GM18519 (cell line): Measurements from ENCODE around the gene SKA1.
"Not testable (repeated sequence)": the region's sequence is repeated elsewhere in the genome, so short reads cannot be mapped to it uniquely, and the experiment has no call there.

Source experiments
- ATAC-seq: cut with Tn5 transposase; IDR thresholded peaks from one replicate; pipeline ENCODE4 v1.9.1; 2021; ENCODE audit warnings: mild to moderate bottlenecking, moderate library complexity; ENCODE audit not compliant: unreplicated experiment, low FRiP score

Gene SKA1

DNA sequence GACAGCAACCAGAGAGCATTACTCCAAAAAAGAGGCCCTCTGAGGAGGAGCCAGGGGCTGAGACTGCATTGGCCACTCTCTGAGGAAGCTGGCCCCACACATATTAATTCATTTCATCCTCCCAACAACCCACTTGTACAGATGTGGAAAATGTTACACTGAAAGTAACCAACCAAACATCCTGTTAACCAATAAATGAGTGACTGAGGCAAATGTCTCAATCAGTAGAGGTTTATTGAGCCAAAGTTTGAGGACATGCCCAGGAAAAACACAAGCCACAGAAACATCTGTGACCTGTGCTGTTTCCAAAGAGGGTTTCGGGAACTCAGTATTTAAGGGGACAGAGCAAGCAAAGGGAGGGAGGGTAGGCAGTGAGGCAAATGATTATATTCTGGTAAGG lies 53.0 kb downstream of the SKA1 start:
- no peak for ATAC-seq

DNA sequence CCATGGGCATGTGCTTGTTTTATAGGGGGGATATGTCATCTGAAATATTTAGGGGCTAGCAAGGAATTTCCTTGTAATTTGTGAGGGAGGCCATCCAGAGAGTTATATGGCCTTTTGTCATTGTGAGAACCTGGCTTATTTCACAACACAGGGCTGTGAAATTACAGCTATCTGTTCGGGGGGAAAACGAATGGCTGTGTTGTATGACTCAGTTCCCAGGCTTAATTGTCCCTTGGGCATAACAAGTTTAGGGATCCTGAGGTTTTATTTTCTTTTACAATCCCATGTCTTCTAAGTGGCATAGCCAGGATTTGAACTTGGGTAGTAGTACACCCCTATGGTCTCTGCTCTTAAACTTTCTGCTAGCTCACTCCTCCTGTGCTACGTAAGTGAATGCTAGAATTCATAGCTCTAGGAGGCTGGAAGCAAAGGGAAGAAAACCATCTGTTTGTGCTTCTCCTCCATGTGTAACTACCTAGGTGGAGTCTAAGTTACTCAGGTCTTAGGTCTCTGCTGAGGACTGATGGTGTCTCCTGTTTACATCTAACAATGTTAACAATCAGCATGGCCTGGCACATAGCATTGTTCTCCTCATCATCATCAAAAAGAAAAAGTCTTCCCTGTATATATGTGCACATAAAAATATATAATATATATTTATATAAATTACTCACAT lies 53.8 kb downstream of the SKA1 start:
- ATAC-seq, result no peak

DNA sequence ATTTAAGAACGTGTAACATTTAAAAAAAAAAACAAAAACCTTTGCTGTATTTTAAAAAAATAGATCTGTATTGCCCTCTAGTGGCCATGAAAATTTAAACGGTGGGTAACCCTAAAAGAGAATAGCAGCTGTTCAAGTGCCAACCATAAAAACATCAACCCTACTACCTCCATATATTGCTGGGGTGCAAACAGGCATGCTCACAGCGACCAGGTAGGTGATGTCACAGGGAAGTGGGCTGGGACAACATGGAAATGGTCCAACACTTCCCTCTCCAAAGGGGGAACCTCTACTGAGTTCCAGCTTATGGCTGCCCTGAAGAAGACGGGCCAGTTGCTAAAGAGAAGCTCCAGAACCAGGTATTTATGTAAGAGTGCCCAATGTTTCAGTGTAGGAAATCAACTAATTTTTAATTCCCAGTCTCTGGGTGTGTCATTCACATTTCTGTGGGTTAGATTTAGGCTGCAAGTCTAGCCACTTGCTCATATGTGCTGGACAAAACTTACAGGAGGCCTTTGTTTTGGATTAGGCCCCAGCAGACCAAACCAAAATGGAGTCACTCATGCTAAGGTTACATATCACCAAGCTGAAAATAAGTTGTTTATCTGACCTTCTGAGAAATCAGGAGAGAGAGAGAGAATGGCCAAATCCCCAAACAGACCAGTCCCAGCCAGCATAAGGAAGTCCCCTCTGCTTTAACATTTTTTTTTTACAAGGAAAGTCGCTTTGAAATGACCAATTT lies 54.5 kb downstream of the SKA1 start:
- no peak for ATAC-seq

DNA sequence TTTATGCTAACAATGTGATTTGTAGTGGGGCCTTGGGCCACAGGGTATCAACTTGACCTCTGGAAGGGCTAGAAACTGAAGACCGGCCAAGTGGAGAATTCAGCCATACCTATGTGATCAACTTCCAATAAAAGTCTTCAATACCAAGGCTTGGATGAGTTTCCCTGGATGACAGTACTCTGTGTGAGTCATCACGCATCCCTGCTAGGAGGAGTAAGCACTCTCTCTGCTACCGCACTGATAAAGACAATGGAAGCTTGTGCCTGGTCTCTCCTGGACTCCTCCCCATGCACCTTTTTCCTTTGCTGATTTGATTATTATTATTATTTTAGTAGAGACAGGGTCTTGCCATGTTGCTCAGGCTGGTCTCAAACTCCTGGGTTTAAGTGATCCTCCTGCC lies 58.1 kb downstream of the SKA1 start:
- ATAC-seq, result no peak

DNA sequence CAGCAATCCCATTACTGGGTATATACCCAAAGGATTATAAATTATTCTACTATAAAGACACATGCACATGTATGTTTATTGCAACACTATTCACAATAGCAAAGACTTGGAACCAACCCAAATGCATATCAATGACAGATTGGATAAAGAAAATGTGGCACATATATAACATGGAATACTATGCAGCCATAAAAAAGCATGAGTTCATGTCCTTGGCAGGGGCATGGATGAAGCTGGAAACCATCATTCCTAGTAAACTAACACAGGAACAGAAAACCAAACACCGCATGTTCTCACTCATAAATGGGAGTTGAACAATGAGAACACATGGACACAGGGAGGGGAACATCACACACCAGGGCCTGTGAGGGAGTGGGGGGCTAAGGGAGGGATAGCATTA lies 61.9 kb downstream of the SKA1 start:
- not testable (repeated sequence) for ATAC-seq

DNA sequence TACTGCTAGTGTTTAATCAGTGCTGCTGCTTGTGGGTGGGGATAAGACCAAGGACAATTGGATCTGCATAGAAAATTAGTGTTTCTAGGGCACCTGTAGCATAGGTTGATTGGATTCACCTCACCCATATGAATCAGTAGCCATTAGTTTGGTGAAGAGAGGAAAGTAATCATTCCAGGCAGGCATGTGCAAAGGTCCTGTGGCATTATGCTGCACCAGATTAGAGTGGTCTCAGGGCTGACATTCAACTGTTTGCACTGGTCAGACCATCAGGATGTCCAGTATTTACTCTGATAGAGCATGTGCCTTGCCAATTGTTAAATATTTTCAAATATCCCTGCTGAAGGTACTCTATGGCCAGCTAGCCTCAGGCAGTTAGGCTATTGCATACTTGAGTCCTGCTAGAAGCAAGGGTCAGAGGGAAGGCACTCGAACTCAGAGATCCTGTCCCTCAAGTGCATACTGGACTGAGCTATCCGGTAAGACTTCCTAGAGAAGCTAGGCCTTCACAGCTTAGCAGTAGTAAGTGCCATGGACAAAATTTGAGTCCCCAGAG lies 64.7 kb downstream of the SKA1 start:
- no peak for ATAC-seq

DNA sequence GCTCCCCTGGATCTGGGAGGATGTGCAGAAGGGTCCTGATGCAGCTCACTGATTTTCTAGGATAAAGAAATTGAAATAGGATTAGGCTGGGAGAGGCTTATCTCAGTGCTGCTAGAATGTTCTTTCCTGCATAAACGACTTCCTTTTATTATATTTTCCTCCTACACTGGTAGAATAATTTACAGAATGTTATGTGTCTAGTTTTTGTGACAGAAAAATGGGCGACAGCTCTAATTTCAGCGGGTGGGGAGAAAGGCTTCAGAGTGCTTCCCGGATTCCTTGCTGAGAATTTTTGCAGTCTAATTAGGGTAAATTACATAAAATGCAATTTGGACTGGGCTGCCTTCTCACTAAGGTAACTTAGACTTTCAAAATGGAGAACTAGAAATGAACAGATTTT lies 66.2 kb downstream of the SKA1 start:
- ATAC-seq, result no peak

DNA sequence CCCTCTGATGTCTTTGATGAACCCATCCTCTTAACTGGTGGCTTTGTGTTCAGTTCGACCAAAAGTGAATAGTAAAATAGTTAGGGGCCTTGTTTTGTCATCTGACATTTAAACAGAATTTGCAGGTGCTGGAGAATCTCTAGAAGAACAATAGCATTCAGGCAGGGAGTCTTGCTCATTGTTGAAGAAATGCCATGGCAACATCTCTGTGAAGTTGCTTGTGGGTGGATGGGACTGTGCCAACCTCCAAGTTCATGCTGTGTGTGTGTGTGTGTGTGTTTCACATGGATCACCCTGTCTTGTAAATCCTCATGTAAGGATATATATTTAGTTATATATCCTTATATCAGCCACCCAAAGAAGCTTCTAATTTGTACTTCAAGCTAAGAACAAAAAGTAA lies 66.7 kb downstream of the SKA1 start:
- ATAC-seq, result no peak
